Endodermal cell (in vitro differentiated cells): Measurements from ENCODE around the gene CDK5RAP2. TPM values are rescaled to one million over a fixed set of nuclear protein-coding genes. Genes with fewer than 3 reads are reported as not detected.

Source experiments
- DNase-seq: peaks from one replicate; pipeline ENCODE4 v3.0.0-alpha.2; 2017
- H3K27ac ChIP-seq: 2 replicates; pipeline ENCODE4 v1.5.1; 2013; ENCODE audit warnings: mild to moderate bottlenecking, low read depth, low read length, moderate library complexity
- H3K27me3 ChIP-seq: 2 replicates; pipeline ENCODE4 v1.6.1; 2013; ENCODE audit warnings: mild to moderate bottlenecking, low read length, moderate library complexity; ENCODE audit not compliant: insufficient read depth, control insufficient read depth, poor library complexity, severe bottlenecking
- H3K36me3 ChIP-seq: 2 replicates; pipeline ENCODE4 v1.7.0; 2013; ENCODE audit warnings: mild to moderate bottlenecking, low read length, moderate library complexity; ENCODE audit not compliant: control insufficient read depth, insufficient read depth
- H3K4me1 ChIP-seq: one replicate; pipeline ENCODE4 v1.7.0; 2013; ENCODE audit warnings: low read length; ENCODE audit not compliant: control insufficient read depth, insufficient read depth
- H3K4me3 ChIP-seq: 2 replicates; pipeline ENCODE4 v1.5.1; 2013; ENCODE audit warnings: mild to moderate bottlenecking, low read length, moderate library complexity
- H3K9ac ChIP-seq: 2 replicates; pipeline ENCODE4 v1.6.1; 2013; ENCODE audit warnings: mild to moderate bottlenecking, low read length, moderate library complexity; ENCODE audit not compliant: poor library complexity, severe bottlenecking; ENCODE audit errors: extremely low read depth
- H3K9me3 ChIP-seq: 2 replicates; pipeline ENCODE4 v1.6.1; 2013; ENCODE audit warnings: mild to moderate bottlenecking, low read length, moderate library complexity; ENCODE audit not compliant: control insufficient read depth
- H3K27ac Mint-ChIP-seq: 2 replicates; pipeline ENCODE4 v1.8.0; 2020; ENCODE audit warnings: mixed read lengths
- H3K27me3 Mint-ChIP-seq: 2 replicates; pipeline ENCODE4 v1.8.0; 2021; ENCODE audit warnings: mild to moderate bottlenecking, mixed read lengths; ENCODE audit not compliant: insufficient read depth
- H3K36me3 Mint-ChIP-seq: 2 replicates; pipeline ENCODE4 v1.8.0; 2020; ENCODE audit warnings: low read depth, mixed read lengths
- H3K4me1 Mint-ChIP-seq: 2 replicates; pipeline ENCODE4 v1.8.0; 2020; ENCODE audit warnings: mixed read lengths
- H3K4me3 Mint-ChIP-seq: 2 replicates; pipeline ENCODE4 v1.8.0; 2020; ENCODE audit warnings: mild to moderate bottlenecking, moderate library complexity, mixed read lengths
- H3K9me3 Mint-ChIP-seq: 2 replicates; pipeline ENCODE4 v1.8.0; 2020; ENCODE audit warnings: mild to moderate bottlenecking, mixed read lengths
- WGBS, 2 experiments: methylation state at CpG; one replicate each; pipeline versions ENCODE4 v1.1.5 to v1.1.7; 2013; ENCODE audit warnings: missing lambda C conversion rate in 2 of 2, mixed read lengths in 1 of 2; ENCODE audit not compliant: insufficient coverage in 1 of 2, insufficient read length in 1 of 2; 5-methylcytosine and 5-hydroxymethylcytosine counted together
- total RNA-seq, 2 donors: library from RNA; stranded (reverse); fragmentation: NEBNext Ultra II Directional in 1 of 2; extraction: Animal tissue kit (Norgen Biotek cat#: 25700) in 1 of 2; gene quantifications; 2 replicates in 1 of 2; 3 replicates in 1 of 2; pipeline ENCODE4 v1.2.1, GENCODE V29; 2021
- TF ChIP-seq, protein P1 (sequence below): fragments of 200-600 bp; sonication (generic); conservative IDR thresholded peaks from 2 replicates; pipeline ENCODE4 v1.5.0; 2021; ENCODE audit warnings: antibody characterized with exemption, mild to moderate bottlenecking

The CDK5RAP2 gene
- total RNA-seq, 2 donors from 2014 or later: 68.2 to 92.0 TPM

- WGBS, 2 experiments: 97 to 100% methylated on average over 2 of the region's 2 CpGs
- TF ChIP-seq, protein P1, sequence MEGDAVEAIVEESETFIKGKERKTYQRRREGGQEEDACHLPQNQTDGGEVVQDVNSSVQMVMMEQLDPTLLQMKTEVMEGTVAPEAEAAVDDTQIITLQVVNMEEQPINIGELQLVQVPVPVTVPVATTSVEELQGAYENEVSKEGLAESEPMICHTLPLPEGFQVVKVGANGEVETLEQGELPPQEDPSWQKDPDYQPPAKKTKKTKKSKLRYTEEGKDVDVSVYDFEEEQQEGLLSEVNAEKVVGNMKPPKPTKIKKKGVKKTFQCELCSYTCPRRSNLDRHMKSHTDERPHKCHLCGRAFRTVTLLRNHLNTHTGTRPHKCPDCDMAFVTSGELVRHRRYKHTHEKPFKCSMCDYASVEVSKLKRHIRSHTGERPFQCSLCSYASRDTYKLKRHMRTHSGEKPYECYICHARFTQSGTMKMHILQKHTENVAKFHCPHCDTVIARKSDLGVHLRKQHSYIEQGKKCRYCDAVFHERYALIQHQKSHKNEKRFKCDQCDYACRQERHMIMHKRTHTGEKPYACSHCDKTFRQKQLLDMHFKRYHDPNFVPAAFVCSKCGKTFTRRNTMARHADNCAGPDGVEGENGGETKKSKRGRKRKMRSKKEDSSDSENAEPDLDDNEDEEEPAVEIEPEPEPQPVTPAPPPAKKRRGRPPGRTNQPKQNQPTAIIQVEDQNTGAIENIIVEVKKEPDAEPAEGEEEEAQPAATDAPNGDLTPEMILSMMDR: no peak
- H3K27ac ChIP-seq: no peak overlapping the region
- no peaks in the 10 kb centered on the region for H3K4me1 Mint-ChIP-seq
- no peaks in the 10 kb centered on the region for H3K9me3 Mint-ChIP-seq
- no peaks in the 10 kb centered on the region for H3K27me3 Mint-ChIP-seq
- peaks cover 57% of the 10 kb centered on the region for H3K36me3 Mint-ChIP-seq
- H3K36me3 ChIP-seq: peaks cover 75% of the 10 kb centered on the region
- H3K27ac Mint-ChIP-seq: no peak overlapping the region
- no peaks in the 10 kb centered on the region for H3K9me3 ChIP-seq
- H3K4me3 Mint-ChIP-seq: no peak overlapping the region
- DNase-seq: no peak
- H3K27me3 ChIP-seq: no peaks in the 10 kb centered on the region
- H3K4me3 ChIP-seq: no peak overlapping the region
- H3K4me1 ChIP-seq: no peaks in the 10 kb centered on the region
- H3K9ac ChIP-seq: no peak overlapping the region
These were observed 141.9 kb downstream of the CDK5RAP2 start for GRCh38 chr9:120438111-120438510.

DNA sequence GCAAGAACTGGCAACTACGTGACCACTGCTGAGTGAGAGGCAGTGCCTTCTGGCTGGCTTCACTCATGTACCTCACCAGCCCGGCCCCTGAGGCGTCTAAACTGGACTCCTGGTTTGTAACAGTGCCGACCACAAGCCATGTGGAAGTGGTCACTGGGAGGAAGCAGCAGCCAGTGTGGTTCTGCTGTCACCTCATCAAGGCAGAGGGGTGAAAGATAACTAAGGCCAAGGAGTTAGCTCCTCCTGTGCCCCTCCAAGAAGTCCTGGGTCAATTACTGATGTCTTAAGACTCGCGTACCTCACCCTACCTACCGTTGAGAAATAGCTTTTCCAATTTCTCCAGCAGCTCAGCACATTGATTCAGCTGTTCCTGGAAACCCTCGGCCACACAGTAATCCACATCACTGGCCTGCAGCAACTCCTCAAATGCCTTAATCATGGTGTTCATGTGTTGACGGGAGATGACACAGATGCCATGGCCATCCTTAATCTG is 142.9 kb downstream of the CDK5RAP2 start:
- Mint-ChIP-seq H3K4me1 (no peaks in the 10 kb centered on the region), H3K9me3 (no peaks in the 10 kb centered on the region), H3K4me3 (no peak overlapping the region), H3K27ac (no peak overlapping the region), H3K36me3 (peaks cover 48% of the 10 kb centered on the region), H3K27me3 (no peaks in the 10 kb centered on the region)
- TF ChIP-seq, protein P1: no peak
- DNase-seq: no peak
- Histone ChIP-seq H3K4me3 (no peak overlapping the region), H3K36me3 (peaks cover 66% of the 10 kb centered on the region), H3K9me3 (no peaks in the 10 kb centered on the region), H3K27ac (no peak overlapping the region), H3K4me1 (no peaks in the 10 kb centered on the region), H3K27me3 (no peaks in the 10 kb centered on the region), H3K9ac (no peak overlapping the region)
- 95 to 99% methylated on average over 9 of the region's 9 CpGs for WGBS, 2 experiments

DNA sequence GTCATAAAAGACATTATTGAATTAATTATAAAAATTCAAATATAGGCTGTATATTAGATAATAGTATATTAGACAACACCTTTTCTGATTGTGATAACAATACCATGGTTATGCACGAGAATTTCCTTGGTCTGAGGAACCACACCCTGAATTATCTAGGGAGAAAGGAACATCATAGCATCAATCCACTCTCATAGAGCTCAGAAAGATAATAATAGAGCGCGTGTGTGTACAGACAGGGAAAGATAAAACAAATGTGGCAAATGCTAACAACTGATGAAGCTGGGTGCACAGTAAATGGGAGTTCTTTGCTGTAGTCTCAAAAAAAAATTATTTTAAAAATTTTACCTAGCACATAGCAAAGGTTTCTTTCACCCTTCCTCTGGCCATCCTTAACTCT is 143.5 kb downstream of the CDK5RAP2 start:
- TF ChIP-seq, protein P1: no peak
- Mint-ChIP-seq H3K27ac (no peak overlapping the region), H3K4me3 (no peak overlapping the region), H3K4me1 (no peaks in the 10 kb centered on the region), H3K27me3 (no peaks in the 10 kb centered on the region), H3K36me3 (peaks cover 53% of the 10 kb centered on the region), H3K9me3 (no peaks in the 10 kb centered on the region)
- no peak overlapping the region for H3K4me3 ChIP-seq
- no peak for DNase-seq
- peaks cover 5% of the 10 kb centered on the region for H3K9me3 ChIP-seq
- 100% methylated on average over 3 of the region's 3 CpGs; no CpG with 5 or more reads in 1 of the 2 experiments for WGBS, 2 experiments
- no peak overlapping the region for H3K27ac ChIP-seq
- H3K27me3 ChIP-seq: no peaks in the 10 kb centered on the region
- H3K36me3 ChIP-seq: peaks cover 66% of the 10 kb centered on the region
- no peaks in the 10 kb centered on the region for H3K4me1 ChIP-seq
- no peak overlapping the region for H3K9ac ChIP-seq
